Uterus (tissue), 4 donors: ENCODE results near the gene EFCAB5. TPM values are rescaled to one million over a fixed set of nuclear protein-coding genes. Genes with fewer than 3 reads are reported as not detected.
"Not testable (repeated sequence)": the region's sequence is repeated elsewhere in the genome, so short reads cannot be mapped to it uniquely, and the experiment has no call there.

Experiments used
- DNase-seq, 2 donors: peaks; one replicate each; pipeline ENCODE4 v3.0.0-alpha.2; 2019 to 2020
- H3K27ac ChIP-seq, 2 donors: fragments of 200-600 bp; sonication (generic); 1 replicate in 1 of 2; 2 replicates in 1 of 2; pipeline ENCODE4 v1.5.1; 2016 to 2018
- H3K27me3 ChIP-seq, 2 donors: fragments of 200-600 bp; sonication (generic); one replicate each; pipeline ENCODE4 v1.5.1; 2018 to 2019; ENCODE audit warnings: control low read depth in 1 of 2
- H3K36me3 ChIP-seq, 2 donors: fragments of 200-600 bp; sonication (generic); one replicate each; pipeline ENCODE4 v1.5.1; 2019; ENCODE audit warnings: control low read depth in 1 of 2
- H3K4me1 ChIP-seq, 2 donors: fragments of 200-600 bp; sonication (generic); one replicate each; pipeline ENCODE4 v1.5.1; 2018 to 2019; ENCODE audit warnings: control low read depth in 1 of 2
- H3K4me3 ChIP-seq, 2 donors: fragments of 200-600 bp; sonication (generic); 1 replicate in 1 of 2; 2 replicates in 1 of 2; pipeline ENCODE4 v1.5.1; 2018 to 2019; ENCODE audit warnings: mild to moderate bottlenecking in 1 of 2
- H3K9me3 ChIP-seq, 2 donors: fragments of 200-600 bp; sonication (generic); one replicate each; pipeline ENCODE4 v1.5.1; 2019; ENCODE audit warnings: control low read depth in 1 of 2
- CTCF ChIP-seq, 4 experiments: fragments of 200-600 bp in 2 of 4; fragments of 450-650 bp in 2 of 4; sonication (generic) in 2 of 4; IDR thresholded peaks; one replicate each; pipeline ENCODE4 v1.5.1; 2016 to 2019; ENCODE audit warnings: antibody characterized with exemption in 4 of 4, mild to moderate bottlenecking in 2 of 4, moderate library complexity in 1 of 4
- POLR2A ChIP-seq, 2 donors: fragments of 450-650 bp; IDR thresholded peaks; one replicate each; pipeline ENCODE4 v1.6.1; 2016; ENCODE audit warnings: antibody characterized with exemption in 2 of 2, mild to moderate bottlenecking in 1 of 2, moderate library complexity in 1 of 2
- intact Hi-C: fragments of 100-400 bp; cut with DNase I; formaldehyde crosslinking; loops from one replicate; pipeline ENCODE4 v1.15.1; 2023; ENCODE audit warnings: low total_unique reads
- total RNA-seq, 4 donors: library from RNA; depleted of rRNA in 3 of 4; stranded (reverse); fragments of >200 nt in 3 of 4; gene quantifications; one replicate each; pipeline versions ENCODE4 v1.1.0 to v1.2.4, GENCODE V29; 2014 to 2023
- donor health status: DM: yes; HTN: yes; CAD: no.

The EFCAB5 gene
- total RNA-seq, 4 donors from 2014 or later = 0.27 to 0.97 TPM; not detected in 2

GRCh38 chr17:30132615-30133014 lies 191.2 kb downstream of the EFCAB5 start:
- Histone ChIP-seq H3K9me3 (no peaks in the 10 kb centered on the region), H3K27ac (no peak overlapping the region), H3K4me3 (no peak overlapping the region), H3K4me1 (peaks cover 0 to 4% of the 10 kb centered on the region in 2 donors), H3K36me3 (no peaks in the 10 kb centered on the region), H3K27me3 (no peaks in the 10 kb centered on the region)
- no peak for DNase-seq
- intact Hi-C loops = no loop called here
- no peak for TF ChIP-seq CTCF (IDR thresholded peaks at IDR 0.05)

GRCh38 chr17:30133197-30133596 lies 191.8 kb downstream of the EFCAB5 start:
- no peaks in the 10 kb centered on the region for H3K36me3 ChIP-seq
- intact Hi-C loops = no loop called here

GRCh38 chr17:30134551-30134950 lies 193.1 kb downstream of the EFCAB5 start:
- H3K9me3 ChIP-seq = no peaks in the 10 kb centered on the region
- intact Hi-C loops = no loop called here
- H3K36me3 ChIP-seq = no peaks in the 10 kb centered on the region
- DNase-seq = no peak
- no peaks in the 10 kb centered on the region for H3K27me3 ChIP-seq
- no peak for TF ChIP-seq POLR2A (IDR thresholded peaks at IDR 0.05)
- no peak for TF ChIP-seq CTCF (IDR thresholded peaks at IDR 0.05)
- H3K4me3 ChIP-seq = no peak overlapping the region
- no peak overlapping the region for H3K27ac ChIP-seq
- peaks cover 0 to 4% of the 10 kb centered on the region in 2 donors for H3K4me1 ChIP-seq

More at GRCh38 chr17:30133197-30133596, 191.8 kb downstream of the EFCAB5 start:
- Histone ChIP-seq H3K4me1 (peaks cover 0 to 4% of the 10 kb centered on the region in 2 donors), H3K9me3 (no peaks in the 10 kb centered on the region), H3K27me3 (no peaks in the 10 kb centered on the region), H3K27ac (no peak overlapping the region), H3K4me3 (no peak overlapping the region)
- TF ChIP-seq POLR2A (IDR thresholded peaks at IDR 0.05) (no peak), CTCF (IDR thresholded peaks at IDR 0.05) (no peak)
- no peak for DNase-seq

- Histone ChIP-seq H3K27me3 (no peaks in the 10 kb centered on the region), H3K27ac (no peak overlapping the region), H3K9me3 (no peaks in the 10 kb centered on the region), H3K36me3 (no peaks in the 10 kb centered on the region), H3K4me1 (no peaks in the 10 kb centered on the region), H3K4me3 (no peak overlapping the region)
- intact Hi-C loops = no loop called here
- TF ChIP-seq POLR2A (IDR thresholded peaks at IDR 0.05) = no peak
- TF ChIP-seq CTCF (IDR thresholded peaks at IDR 0.05) = no peak
- DNase-seq = no peak
These were observed 195.7 kb downstream of the EFCAB5 start for GRCh38 chr17:30137158-30137557.

GRCh38 chr17:30147860-30148259 lies 206.4 kb downstream of the EFCAB5 start:
- H3K27ac ChIP-seq, H3K4me1 ChIP-seq, H3K9me3 ChIP-seq, H3K36me3 ChIP-seq, H3K27me3 ChIP-seq, DNase-seq, intact Hi-C loops, H3K4me3 ChIP-seq: not testable (repeated sequence)

- intact Hi-C loops = no loop called here
- no peaks in the 10 kb centered on the region for H3K9me3 ChIP-seq
- no peaks in the 10 kb centered on the region for H3K4me1 ChIP-seq
- TF ChIP-seq POLR2A (IDR thresholded peaks at IDR 0.05) (no peak), CTCF (IDR thresholded peaks at IDR 0.05) (no peak)
- no peak overlapping the region for H3K4me3 ChIP-seq
- no peak for DNase-seq
- H3K27ac ChIP-seq = no peak overlapping the region
- H3K36me3 ChIP-seq = no peaks in the 10 kb centered on the region
- no peaks in the 10 kb centered on the region for H3K27me3 ChIP-seq
These were observed 206.9 kb downstream of the EFCAB5 start for GRCh38 chr17:30148376-30148775.
